NCI-H526 treated with DMSO at 0.1 percent for 48 hours (cell line): ENCODE data around the gene ZNF334.
A peak's percentile ranks its signal among the peaks of the same experiment; 100 is the strongest.

ENCODE experiments used
- DNase-seq: peaks from one replicate; lab custom pipeline; 2025; lab: John Stamatoyannopoulos, UW

The ZNF334 gene

GRCh38 chr20:46545827-46546138 lies 32.4 kb upstream of the ZNF334 start:
- no peak for DNase-seq

- no peak for DNase-seq
Observed at GRCh38 chr20:46545077-46545826, 31.9 kb upstream of the ZNF334 start.

- DNase-seq: no peak
Observed at GRCh38 chr20:46544576-46544975, 31.2 kb upstream of the ZNF334 start.

GRCh38 chr20:46543959-46544358 lies 30.6 kb upstream of the ZNF334 start:
- DNase-seq: no peak

- no peak for DNase-seq
Observed at GRCh38 chr20:46543033-46543432, 29.7 kb upstream of the ZNF334 start.

GRCh38 chr20:46541229-46541935 lies 28.0 kb upstream of the ZNF334 start:
- no peak for DNase-seq

- no peak for DNase-seq
Observed at GRCh38 chr20:46539113-46539512, 25.8 kb upstream of the ZNF334 start.

GRCh38 chr20:46530640-46531039 lies 17.3 kb upstream of the ZNF334 start:
- no peak for DNase-seq

- no peak for DNase-seq
Observed at GRCh38 chr20:46523696-46524328, 10.5 kb upstream of the ZNF334 start.

- DNase-seq: no peak
Observed at GRCh38 chr20:46523108-46523507, 9.7 kb upstream of the ZNF334 start.

- DNase-seq: peak; percentile 33
Observed at GRCh38 chr20:46520976-46521579, 7.7 kb upstream of the ZNF334 start.

- DNase-seq: no peak
Observed at GRCh38 chr20:46520540-46520939, 7.2 kb upstream of the ZNF334 start.

GRCh38 chr20:46519471-46520068 lies 6.2 kb upstream of the ZNF334 start:
- DNase-seq: no peak

GRCh38 chr20:46509523-46509922 lies 3.8 kb downstream of the ZNF334 start:
- no peak for DNase-seq

- DNase-seq: no peak
Observed at GRCh38 chr20:46507760-46508407, 5.5 kb downstream of the ZNF334 start.

GRCh38 chr20:46505506-46505905 lies 7.9 kb downstream of the ZNF334 start:
- no peak for DNase-seq

- no peak for DNase-seq
Observed at GRCh38 chr20:46501961-46502360, 11.4 kb downstream of the ZNF334 start.

- no peak for DNase-seq
Observed at GRCh38 chr20:46501337-46501942, 11.9 kb downstream of the ZNF334 start.

GRCh38 chr20:46494077-46494476 lies 19.3 kb downstream of the ZNF334 start:
- DNase-seq: no peak

- DNase-seq: no peak
Observed at GRCh38 chr20:46491354-46491753, 22.0 kb downstream of the ZNF334 start.

- DNase-seq: no peak
Observed at GRCh38 chr20:46488451-46488850, 24.9 kb downstream of the ZNF334 start.

- no peak for DNase-seq
Observed at GRCh38 chr20:46487628-46488027, 25.7 kb downstream of the ZNF334 start.
